Measurements from ENCODE around the gene SIAH2. TPM values are rescaled to one million over a fixed set of nuclear protein-coding genes. Genes with fewer than 3 reads are reported as not detected.

The SIAH2 gene
- total and polyA plus RNA-seq, 2 experiments from 2014 or later = 6.3 to 28.8 TPM

DNA sequence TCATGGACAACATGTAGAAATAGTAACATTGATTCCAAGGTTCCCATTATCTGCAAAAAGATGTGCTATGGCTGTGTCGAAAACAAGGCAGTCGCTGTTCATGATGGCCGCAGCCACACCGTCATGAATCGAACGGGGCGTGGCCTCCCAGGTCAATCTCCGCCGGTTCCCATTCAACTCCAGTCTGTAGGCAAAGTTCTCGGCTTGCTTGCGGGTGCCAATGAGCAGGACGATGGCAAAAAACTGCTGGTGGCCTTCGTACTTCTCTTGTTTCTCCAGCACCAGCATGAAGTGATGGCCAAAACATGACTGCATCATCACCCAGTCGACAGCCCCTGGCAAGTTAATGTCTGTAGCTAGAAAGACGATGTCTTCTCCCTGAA is 20.8 kb downstream of the SIAH2 start:
- H3K36me3 ChIP-seq (ENCODE audit: insufficient read depth) = no peaks in the 10 kb centered on the region
- no peak for TF ChIP-seq POLR2AphosphoS5 (IDR thresholded peaks at IDR 0.05; ENCODE audit: low read depth)
- TF ChIP-seq ZNF462 (CRISPR knock-in tag; IDR thresholded peaks at IDR 0.05) = no peak
- no peak for TF ChIP-seq STAT1 (IDR thresholded peaks at IDR 0.05; ENCODE audit: unreplicated experiment)
- H2AFZ ChIP-seq = no peak overlapping the region
- DNase-seq (ENCODE audit: low spot score) (no peak), ATAC-seq (no peak)
- H3K4me2 ChIP-seq = no peak overlapping the region
- H3K27me3 ChIP-seq (ENCODE audit: insufficient read depth) = no peaks in the 10 kb centered on the region
- no peak overlapping the region for H3K4me3 ChIP-seq
- Mint-ChIP-seq H3K4me1 (peaks cover 9% of the 10 kb centered on the region; the same call in 2 of the 3 replicates), H3K9me3 (no peaks in the 10 kb centered on the region), H3K4me3 (no peak overlapping the region), H3K36me3 (ENCODE audit: low read depth) (no peaks in the 10 kb centered on the region), H3K27ac (no peak overlapping the region), H3K27me3 (ENCODE audit: insufficient read depth, low read depth, poor library complexity) (no peaks in the 10 kb centered on the region)
- no peaks in the 10 kb centered on the region for H3K4me1 ChIP-seq (ENCODE audit: insufficient read depth)
- H3K79me2 ChIP-seq (replicated peaks; ENCODE audit: insufficient read depth) = peaks cover 1% of the 10 kb centered on the region
- no peak overlapping the region for H3K27ac ChIP-seq (ENCODE audit: low read depth)
- no peaks in the 10 kb centered on the region for H4K20me1 ChIP-seq (replicated peaks; ENCODE audit: insufficient read depth)
- H3K9me2 ChIP-seq (ENCODE audit: insufficient read depth) = no peaks in the 10 kb centered on the region
- H3F3A ChIP-seq (replicated peaks; ENCODE audit: low read depth) = no peaks in the 10 kb centered on the region

DNA sequence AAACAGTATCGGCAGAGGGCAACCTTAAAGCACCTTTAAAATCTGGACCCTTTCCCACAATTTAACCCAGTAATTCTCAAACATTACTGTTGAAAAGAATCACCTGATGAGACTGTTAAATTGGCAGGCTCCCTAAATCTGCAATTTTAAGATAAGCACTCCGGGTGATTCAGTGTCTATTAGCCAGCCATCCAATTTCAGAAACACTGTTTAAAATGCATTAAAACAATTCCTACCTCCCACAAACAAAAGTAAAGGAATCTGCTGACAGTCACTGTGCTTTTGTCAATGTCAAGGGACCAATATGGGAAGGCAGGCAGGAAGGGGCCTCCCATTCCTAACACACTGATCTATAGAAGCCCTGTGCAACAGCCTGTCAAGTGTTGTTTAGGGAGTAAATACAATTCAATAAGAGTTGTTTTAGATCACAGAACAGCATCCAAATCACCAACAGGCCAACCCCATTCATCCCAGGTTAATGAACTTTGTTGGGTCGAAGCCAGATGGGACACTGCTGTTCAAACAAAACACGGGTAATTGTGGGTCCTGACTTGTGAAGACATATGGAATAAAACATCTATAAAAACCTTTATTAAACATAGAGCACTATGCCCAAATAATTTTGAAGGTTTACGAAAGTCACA is 21.4 kb downstream of the SIAH2 start:
- Histone ChIP-seq H3F3A (replicated peaks; ENCODE audit: low read depth) (no peaks in the 10 kb centered on the region), H4K20me1 (replicated peaks; ENCODE audit: insufficient read depth) (no peaks in the 10 kb centered on the region), H3K4me1 (ENCODE audit: insufficient read depth) (peaks cover 3% of the 10 kb centered on the region; the same call in 1 of the 2 replicates), H3K27ac (ENCODE audit: low read depth) (no peak overlapping the region), H3K36me3 (ENCODE audit: insufficient read depth) (no peaks in the 10 kb centered on the region), H2AFZ (no peak overlapping the region), H3K9me2 (ENCODE audit: insufficient read depth) (no peaks in the 10 kb centered on the region), H3K79me2 (replicated peaks; ENCODE audit: insufficient read depth) (no peaks in the 10 kb centered on the region; the same call in 1 of the 2 replicates), H3K4me3 (no peak overlapping the region), H3K27me3 (ENCODE audit: insufficient read depth) (no peaks in the 10 kb centered on the region), H3K4me2 (no peak overlapping the region)
- ATAC-seq (no peak), DNase-seq (ENCODE audit: low spot score) (no peak)
- Mint-ChIP-seq H3K36me3 (ENCODE audit: low read depth) (no peaks in the 10 kb centered on the region), H3K4me3 (no peak overlapping the region), H3K9me3 (no peaks in the 10 kb centered on the region), H3K27me3 (ENCODE audit: insufficient read depth, low read depth, poor library complexity) (no peaks in the 10 kb centered on the region), H3K4me1 (peaks cover 10% of the 10 kb centered on the region; the same call in 2 of the 3 replicates), H3K27ac (no peak overlapping the region)
- no peak for TF ChIP-seq ZNF462 (CRISPR knock-in tag; IDR thresholded peaks at IDR 0.05)
- TF ChIP-seq CREB1 (CRISPR knock-in tag; IDR thresholded peaks at IDR 0.05; ENCODE audit: low read depth) = no peak
